KMS-11 (cell line): ENCODE data around the gene STX12.
"Not testable (repeated sequence)": the region's sequence is repeated elsewhere in the genome, so short reads cannot be mapped to it uniquely, and the experiment has no call there.

ENCODE experiments used
- H2AFZ ChIP-seq: fragments of 200-600 bp; sonication (generic); 2 replicates; pipeline ENCODE4 v1.6.1; 2016; ENCODE audit warnings: antibody characterized with exemption, mixed run types, low read depth
- H3K27ac ChIP-seq: fragments of 200-600 bp; sonication (generic); 2 replicates; pipeline ENCODE4 v1.6.1; 2016; ENCODE audit warnings: mild to moderate bottlenecking, mixed run types
- H3K27me3 ChIP-seq: fragments of 200-600 bp; sonication (generic); 2 replicates; pipeline ENCODE4 v1.6.1; 2017; ENCODE audit warnings: mild to moderate bottlenecking, low read depth, mixed run types, moderate library complexity; ENCODE audit not compliant: insufficient read depth
- H3K36me3 ChIP-seq: fragments of 200-600 bp; sonication (generic); 2 replicates; pipeline ENCODE4 v1.6.1; 2017; ENCODE audit warnings: mild to moderate bottlenecking, mixed run types; ENCODE audit not compliant: insufficient read depth
- H3K4me1 ChIP-seq: fragments of 200-600 bp; sonication (generic); 2 replicates; pipeline ENCODE4 v1.6.1; 2016; ENCODE audit warnings: mild to moderate bottlenecking, low read depth, mixed run types; ENCODE audit not compliant: poor library complexity, severe bottlenecking
- H3K4me2 ChIP-seq: fragments of 200-600 bp; sonication (generic); 2 replicates; pipeline ENCODE4 v1.7.0; 2016; ENCODE audit warnings: mild to moderate bottlenecking, mixed run types
- H3K4me3 ChIP-seq: fragments of 200-600 bp; sonication (generic); IDR thresholded peaks from 2 replicates; pipeline ENCODE4 v1.6.1; 2017; ENCODE audit warnings: low read depth, low read length, mixed read lengths; ENCODE audit not compliant: insufficient read depth
- H3K79me2 ChIP-seq: fragments of 200-600 bp; sonication (generic); 2 replicates; pipeline ENCODE4 v1.6.1; 2016; ENCODE audit warnings: low read depth, mixed run types; ENCODE audit not compliant: insufficient read depth
- H3K9ac ChIP-seq: fragments of 200-600 bp; sonication (generic); 2 replicates; pipeline ENCODE4 v1.6.1; 2016; ENCODE audit warnings: mild to moderate bottlenecking, mixed run types
- H4K20me1 ChIP-seq: fragments of 200-600 bp; sonication (generic); 2 replicates; pipeline ENCODE4 v1.6.1; 2016; ENCODE audit warnings: mild to moderate bottlenecking, mixed run types; ENCODE audit not compliant: insufficient read depth
- TF ChIP-seq, protein P1 (sequence below): fragments of 200-600 bp; sonication (generic); conservative IDR thresholded peaks from 2 replicates; pipeline ENCODE4 v1.6.1; 2017; ENCODE audit warnings: low read depth, mild to moderate bottlenecking, antibody characterized with exemption, low read length, moderate library complexity, mixed read lengths

Gene STX12

DNA sequence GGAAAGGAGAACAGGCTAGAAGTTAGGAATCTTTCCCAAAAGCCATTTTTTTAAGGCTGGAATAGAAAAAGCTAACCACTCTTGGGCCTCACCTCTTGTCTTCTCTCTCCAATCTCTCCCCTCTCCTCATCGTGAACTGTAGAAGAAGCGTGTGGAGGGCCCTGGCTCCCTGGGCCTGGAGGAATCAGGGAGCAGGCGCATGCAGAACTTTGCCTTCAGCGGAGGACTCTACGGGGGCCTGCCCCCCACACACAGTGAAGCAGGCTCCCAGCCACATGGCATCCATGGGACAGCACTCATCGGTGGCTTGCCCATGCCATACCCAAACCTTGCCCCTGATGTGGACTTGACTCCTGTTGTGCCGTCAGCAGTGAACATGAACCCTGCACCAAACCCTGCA, 76.9 kb downstream of the STX12 start:
- TF ChIP-seq, protein P1, sequence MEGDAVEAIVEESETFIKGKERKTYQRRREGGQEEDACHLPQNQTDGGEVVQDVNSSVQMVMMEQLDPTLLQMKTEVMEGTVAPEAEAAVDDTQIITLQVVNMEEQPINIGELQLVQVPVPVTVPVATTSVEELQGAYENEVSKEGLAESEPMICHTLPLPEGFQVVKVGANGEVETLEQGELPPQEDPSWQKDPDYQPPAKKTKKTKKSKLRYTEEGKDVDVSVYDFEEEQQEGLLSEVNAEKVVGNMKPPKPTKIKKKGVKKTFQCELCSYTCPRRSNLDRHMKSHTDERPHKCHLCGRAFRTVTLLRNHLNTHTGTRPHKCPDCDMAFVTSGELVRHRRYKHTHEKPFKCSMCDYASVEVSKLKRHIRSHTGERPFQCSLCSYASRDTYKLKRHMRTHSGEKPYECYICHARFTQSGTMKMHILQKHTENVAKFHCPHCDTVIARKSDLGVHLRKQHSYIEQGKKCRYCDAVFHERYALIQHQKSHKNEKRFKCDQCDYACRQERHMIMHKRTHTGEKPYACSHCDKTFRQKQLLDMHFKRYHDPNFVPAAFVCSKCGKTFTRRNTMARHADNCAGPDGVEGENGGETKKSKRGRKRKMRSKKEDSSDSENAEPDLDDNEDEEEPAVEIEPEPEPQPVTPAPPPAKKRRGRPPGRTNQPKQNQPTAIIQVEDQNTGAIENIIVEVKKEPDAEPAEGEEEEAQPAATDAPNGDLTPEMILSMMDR, result no peak
- H3K36me3 ChIP-seq, result peaks cover 4% of the 10 kb centered on the region; the same call in 1 of the 2 replicates
- H4K20me1 ChIP-seq, result no peaks in the 10 kb centered on the region

DNA sequence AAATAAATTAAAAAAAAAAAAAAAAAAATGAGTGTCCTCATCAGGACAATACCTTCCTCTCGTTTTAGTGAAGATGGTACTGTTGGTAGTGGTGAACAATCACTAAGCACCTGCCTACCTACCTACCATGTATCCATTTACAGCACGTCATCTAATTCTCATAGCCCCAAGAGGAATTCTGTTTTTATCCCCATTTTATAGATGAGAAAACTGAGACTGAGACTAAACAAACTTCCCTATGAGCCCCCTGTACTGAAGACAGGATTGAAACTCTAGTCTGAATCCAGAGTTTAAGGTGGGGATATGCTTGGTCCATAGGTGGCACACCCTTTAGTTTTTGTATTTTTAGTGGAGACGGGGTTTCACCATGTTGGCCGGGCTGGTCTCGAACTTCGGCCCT, 82.1 kb downstream of the STX12 start:
- H3K36me3 ChIP-seq, result no peaks in the 10 kb centered on the region
- H4K20me1 ChIP-seq, result no peaks in the 10 kb centered on the region
- H3K4me3 ChIP-seq, result no peak overlapping the region
- H3K4me2 ChIP-seq, result no peak overlapping the region
- no peaks in the 10 kb centered on the region for H3K27me3 ChIP-seq
- H2AFZ ChIP-seq, result no peak overlapping the region
- H3K27ac ChIP-seq, result no peak overlapping the region
- H3K9ac ChIP-seq, result no peak overlapping the region
- no peaks in the 10 kb centered on the region for H3K79me2 ChIP-seq
- TF ChIP-seq, protein P1, result no peak
- H3K4me1 ChIP-seq, result peaks cover 6% of the 10 kb centered on the region

More for the DNA sequence above, 76.9 kb downstream of the STX12 start:
- H3K4me1 ChIP-seq, result no peaks in the 10 kb centered on the region
- H3K27me3 ChIP-seq, result no peaks in the 10 kb centered on the region
- H3K79me2 ChIP-seq, result no peaks in the 10 kb centered on the region
- no peak overlapping the region for H3K27ac ChIP-seq
- H2AFZ ChIP-seq, result no peak overlapping the region
- no peak overlapping the region for H3K9ac ChIP-seq
- H3K4me2 ChIP-seq, result no peak overlapping the region
- no peak overlapping the region for H3K4me3 ChIP-seq

DNA sequence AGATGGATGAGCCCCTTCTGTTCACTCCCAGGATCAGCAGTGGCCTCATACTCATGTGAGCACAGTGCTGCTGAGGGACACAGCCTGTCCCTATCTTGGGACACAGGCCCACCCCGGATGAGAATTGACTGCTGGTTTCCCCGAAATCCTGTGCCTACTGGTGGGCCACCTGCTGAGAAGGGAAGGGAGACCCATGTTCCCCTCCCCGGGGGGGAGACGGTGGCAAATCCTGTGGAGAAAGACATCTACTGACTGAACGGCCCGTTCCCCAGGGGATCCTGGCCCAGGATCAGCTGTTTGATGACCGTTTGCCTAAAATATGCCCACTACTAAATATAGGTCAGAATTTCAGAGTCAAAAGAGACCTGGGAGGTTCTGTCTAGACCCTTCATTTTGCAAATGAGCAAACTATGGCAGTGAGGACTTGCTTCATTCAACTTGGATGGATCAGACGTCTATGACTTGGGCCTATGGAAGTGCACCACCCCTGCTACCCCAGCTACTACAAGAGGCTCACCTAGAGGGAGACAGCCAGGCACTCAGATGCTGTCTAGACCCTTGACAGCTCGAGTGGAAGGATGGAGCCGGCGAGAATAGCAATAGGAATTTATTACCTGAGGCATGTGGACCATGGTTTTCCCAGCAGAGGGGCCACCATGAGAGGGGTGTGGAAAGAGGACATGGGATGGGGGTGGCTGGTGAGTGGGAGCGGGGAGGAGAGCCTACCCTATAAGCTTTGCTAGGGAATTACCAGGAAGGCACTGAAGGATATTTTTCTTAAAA, 83.7 kb downstream of the STX12 start:
- Histone ChIP-seq H2AFZ (no peak overlapping the region), H3K27me3 (no peaks in the 10 kb centered on the region), H3K79me2 (no peaks in the 10 kb centered on the region), H3K4me3 (no peak overlapping the region), H3K9ac (no peak overlapping the region), H4K20me1 (no peaks in the 10 kb centered on the region), H3K27ac (no peak overlapping the region), H3K4me1 (peaks cover 6% of the 10 kb centered on the region), H3K36me3 (no peaks in the 10 kb centered on the region), H3K4me2 (no peak overlapping the region)
- TF ChIP-seq, protein P1, result no peak

DNA sequence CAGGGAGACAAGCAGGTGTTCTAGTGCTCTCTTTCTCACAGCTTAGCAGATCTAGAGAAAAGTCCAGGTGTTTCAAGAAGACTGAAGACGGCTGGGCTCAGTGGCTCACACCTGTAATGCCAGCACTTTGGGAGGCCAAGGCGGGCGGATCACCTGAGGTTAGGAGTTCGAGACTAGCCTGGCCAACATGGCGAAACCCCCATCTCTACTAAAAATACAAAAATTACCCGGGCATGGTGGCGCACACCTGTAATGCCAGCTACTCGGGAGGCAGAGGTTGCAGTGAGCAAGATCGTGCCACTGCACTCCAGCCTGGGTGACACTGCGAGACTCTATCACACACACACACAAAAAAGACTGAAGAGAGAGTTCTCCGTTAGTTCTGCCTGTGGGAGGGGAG, 84.5 kb downstream of the STX12 start:
- H3K79me2 ChIP-seq, H3K36me3 ChIP-seq, H3K9ac ChIP-seq, H3K4me1 ChIP-seq, H4K20me1 ChIP-seq, H3K27ac ChIP-seq, H3K4me3 ChIP-seq, H3K4me2 ChIP-seq, H3K27me3 ChIP-seq, H2AFZ ChIP-seq: not testable (repeated sequence)
